ENCODE data around the gene FBXL17.

FBXL17 gene

DNA sequence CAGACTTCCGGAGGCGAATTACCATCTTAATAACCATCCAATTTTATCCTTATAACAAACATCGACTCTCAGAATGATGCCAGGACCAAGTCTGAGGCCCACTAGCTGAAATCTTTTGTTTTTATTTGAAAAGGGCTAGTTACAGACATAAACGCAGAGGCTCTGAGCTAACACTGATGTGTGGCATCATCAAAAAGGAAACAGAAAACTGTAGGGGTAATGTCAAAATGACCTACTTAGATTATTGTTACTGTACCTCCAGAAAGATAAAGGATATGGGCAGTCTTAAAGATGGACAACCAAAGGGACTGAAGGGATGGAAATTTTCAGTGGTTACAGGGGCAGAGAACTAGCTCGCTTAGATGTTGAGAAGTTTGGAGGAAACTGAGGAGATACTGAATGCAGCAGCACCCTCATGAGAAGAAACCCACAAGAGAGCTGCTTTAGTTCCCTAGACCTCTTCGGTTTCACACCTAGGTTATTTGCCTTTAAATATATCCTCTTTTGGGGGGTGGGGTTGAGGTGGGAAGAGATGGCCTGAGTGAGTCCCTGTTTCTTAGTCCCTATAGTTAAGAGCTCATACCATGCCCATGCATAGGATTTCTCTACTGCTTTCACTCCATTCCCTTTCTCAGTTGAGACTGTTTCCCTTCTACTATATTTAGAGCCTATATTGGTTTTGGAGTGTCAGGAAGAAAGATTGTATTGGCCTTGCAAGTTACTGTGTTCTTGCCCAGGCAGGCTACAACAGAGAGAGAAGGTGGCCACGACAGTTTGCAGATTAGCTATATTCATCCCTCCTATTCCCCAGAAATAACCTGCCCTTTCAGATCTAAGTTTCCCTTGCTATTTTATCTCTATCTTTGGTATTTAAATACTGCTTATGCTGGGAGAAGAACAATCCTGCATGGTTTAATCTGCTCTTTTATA is 390.8 kb downstream of the FBXL17 start:
- DNase-seq (ENCODE audit: low spot score) = no peak

DNA sequence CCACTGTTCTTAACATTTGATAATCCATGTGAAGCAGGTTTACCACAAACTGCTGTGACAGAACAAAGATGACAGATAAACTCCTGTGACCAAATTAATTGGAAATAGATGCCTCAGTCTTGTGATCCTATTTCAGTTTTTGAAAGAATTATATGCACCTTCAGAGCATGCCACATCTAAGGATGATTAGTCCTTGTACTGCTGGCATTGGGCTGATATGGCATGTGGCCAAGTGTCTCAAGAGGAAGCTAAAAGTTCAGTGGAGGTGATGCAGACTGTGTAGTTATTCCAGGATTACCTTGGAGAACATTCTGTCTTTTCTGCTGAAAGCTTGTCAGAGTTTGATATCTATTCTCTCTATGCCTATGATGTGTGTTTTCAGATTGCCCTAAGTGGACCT is 396.8 kb downstream of the FBXL17 start:
- no peak for DNase-seq (ENCODE audit: low spot score)

DNA sequence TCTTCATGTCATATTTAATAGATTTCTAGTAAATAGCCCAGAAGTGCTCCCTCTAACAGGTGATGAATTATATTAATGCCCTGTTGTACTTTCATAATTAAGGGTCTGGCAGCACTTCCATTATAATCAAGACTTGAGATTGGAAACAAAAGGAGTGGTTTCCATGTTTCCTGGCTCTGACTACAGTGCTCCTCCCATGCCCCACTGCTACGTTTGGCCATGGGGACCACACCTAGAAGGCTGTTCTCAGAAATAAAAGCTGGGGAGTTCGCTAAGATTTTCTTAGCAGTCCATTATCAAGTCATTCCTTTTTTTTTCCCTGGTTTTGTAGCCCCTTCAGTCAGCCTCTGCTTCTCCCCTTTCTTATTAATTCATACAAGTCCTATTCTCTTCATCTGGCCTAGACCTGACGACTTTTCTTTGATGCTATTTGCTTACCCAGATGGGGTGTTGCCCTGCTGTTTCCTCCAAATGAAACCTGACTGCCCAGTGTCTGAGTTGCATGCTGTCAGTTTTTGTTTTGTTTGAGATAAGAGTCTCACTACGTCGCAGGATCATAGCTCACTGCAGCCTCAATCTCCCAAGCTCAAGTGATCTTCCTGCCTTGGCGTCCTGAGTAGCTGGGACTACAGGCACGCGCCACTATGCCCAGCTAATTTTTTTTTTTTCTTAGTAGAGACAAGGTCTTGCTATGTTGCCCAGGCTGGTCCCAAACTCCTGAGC is 399.0 kb downstream of the FBXL17 start:
- no peak for DNase-seq (ENCODE audit: low spot score)

DNA sequence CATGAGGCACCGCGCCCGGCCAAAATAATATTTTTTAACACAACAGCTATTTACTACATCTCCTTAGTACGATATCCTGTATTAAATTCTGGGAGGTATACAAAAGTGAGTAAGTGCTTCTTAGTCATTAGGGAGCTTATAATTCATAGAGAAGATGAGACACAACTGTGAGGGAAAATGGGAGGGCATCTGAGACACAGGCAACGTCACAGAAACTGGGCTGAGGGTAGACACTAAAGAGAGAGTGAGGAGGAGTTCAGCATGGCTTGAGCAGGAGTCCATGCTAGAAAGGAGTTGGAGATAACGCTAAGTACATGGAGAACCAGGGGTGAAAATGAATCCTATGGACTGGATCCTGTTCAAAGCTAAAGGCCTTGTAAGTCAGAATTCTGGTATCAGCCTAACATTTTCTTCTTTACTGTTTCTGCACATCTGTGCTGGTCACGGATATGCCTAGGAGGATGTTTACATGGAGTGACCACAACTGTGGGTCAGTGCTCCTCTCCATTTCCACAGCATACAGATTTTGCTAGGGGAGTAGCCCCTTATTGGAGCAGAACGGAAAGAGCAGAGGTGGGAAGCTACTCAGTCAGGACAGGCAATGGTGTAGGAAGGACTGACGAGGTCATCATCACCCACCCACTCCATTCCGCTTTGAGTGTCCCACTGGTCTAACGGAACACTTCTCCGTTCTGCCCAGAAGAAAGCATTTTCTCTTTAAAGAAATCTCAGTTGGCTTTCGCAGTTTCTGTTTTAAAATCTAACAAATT is 400.8 kb downstream of the FBXL17 start:
- no peak for DNase-seq (ENCODE audit: low spot score)

DNA sequence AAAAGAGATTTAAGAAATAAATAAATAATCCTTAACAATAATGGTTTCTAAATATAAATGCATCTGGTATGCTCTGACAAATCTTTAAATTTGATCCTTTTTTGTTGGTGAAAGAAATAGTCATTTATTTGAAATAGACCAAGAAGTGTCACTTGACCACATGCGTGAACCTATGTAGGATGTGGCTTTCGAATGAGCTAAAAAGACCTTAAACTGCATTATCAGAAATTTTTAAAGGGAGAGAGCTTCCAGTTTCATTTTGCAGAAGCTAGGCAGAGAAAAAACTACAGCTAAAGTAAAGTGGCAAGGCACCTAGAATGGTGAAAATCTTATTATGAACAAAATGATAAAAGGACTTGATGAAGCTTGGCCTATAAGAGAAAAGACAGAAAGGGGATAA is 402.0 kb downstream of the FBXL17 start:
- DNase-seq (ENCODE audit: low spot score) = no peak

DNA sequence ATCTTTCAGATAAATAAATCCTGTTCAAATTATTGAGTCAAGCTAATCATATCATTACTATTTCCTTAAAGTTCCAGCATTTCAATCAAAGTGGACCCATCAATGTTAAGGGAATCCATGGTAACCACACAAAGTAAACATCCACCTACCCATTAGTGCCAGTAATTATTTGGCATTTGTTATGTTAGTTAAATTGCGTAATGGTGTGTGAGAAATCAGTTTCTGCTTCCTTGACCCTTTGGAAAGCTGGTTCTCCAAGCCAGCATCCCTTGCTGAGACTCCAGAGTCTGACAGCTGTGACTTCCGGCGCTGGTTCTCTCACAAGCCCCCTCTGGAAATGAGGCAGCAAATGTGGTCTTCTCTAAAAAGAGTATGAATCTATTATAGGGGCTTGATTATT is 402.6 kb downstream of the FBXL17 start:
- DNase-seq (ENCODE audit: low spot score) = no peak

DNA sequence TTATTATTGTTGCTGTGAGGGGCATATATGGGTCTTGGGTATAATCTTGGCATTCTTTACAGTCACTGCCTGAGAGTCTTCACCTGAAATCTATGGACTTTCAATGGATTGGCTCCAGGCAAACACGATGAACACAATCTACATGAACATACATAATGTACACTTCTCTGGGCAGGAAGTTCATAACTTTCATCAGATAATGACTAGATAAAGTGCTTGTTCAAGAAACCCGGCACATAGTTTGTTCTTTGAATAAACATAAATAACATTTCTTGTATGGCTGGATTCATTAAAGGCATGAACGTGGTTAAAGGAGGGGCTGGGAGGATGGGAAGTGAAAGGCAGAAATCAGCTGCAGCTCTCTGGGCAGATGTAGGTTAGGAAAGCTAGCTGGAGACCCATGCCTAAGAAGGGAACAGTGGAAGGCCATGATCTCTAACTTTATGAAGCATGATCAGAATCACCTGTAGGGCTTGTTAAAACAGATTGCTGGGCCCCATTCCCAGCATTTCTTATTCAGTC is 404.3 kb downstream of the FBXL17 start:
- no peak for DNase-seq (ENCODE audit: low spot score)

DNA sequence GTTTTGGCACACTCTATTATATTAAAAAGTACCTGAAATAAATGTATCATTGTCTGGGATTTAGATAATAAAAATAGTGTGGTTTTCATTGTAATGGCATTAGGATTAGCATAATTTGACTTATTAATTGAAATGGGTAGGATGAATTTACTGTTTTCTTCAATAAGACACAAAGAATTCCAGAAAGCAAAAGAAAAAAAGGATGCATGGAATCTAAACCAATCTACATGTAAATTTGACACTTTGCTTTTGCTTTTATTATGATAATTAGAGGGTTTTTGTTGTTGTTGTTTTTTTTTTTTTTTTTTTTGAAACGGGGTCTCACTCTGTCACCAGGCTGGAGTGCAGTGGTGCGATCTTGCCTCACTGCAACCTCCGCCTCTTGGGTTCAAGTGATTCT is 406.3 kb downstream of the FBXL17 start:
- DNase-seq (ENCODE audit: low spot score) = no peak

DNA sequence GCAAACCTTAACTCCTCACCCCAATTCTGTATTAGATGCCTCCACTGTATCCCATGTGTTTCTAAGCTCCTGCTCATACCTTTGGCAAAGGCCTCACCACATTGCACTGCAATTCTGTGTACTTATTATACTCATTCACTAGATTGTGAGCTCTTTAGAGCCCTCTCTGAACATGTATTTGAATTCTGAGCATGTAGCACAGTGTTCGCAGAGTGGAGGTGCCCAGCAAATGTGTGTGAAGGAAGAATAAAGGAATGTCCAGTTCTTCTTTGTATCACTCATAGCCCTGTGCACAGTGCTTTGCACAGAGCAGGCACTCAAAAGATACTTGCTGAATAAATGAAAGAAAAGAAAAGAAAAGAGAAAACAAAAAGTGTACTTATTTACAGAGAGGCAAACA is 410.1 kb downstream of the FBXL17 start:
- no peak for DNase-seq (ENCODE audit: low spot score)

DNA sequence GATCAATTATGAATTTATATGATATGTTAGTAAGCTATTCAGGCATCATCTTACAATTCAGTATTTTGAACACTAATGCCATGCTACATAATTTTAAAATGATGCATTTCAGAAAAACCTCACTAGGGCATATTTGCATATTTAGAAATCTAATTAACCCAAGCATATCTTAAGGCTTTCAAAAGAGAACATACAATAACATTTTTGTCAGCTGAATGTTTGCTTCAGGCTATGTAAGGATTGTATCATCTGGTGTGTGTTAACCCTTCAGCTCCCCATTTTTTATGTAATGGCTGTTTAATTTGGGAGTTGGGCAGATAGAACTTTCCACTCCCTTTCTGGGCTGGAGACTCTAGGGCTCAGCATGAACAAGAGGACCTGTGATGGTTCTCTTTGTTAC is 412.1 kb downstream of the FBXL17 start:
- DNase-seq (ENCODE audit: low spot score) = no peak

DNA sequence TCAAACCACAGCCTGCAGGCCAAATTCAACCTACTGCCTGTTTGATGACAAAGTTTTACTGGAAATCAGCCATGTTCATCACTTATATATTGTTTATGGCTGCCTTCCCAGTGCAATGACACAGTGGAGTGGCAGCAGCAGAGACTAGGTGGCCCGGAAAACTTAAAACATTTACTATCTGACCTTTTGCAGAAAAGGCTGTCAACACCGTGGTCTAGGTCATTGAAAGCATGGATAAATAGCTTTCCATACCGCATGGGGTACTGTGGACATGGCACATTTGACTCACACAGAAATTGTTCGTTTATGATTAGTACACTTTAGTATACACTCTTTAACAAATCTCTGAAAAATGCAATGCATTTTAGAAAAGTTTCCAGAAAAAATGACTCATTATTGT is 412.9 kb downstream of the FBXL17 start:
- no peak for DNase-seq (ENCODE audit: low spot score)

DNA sequence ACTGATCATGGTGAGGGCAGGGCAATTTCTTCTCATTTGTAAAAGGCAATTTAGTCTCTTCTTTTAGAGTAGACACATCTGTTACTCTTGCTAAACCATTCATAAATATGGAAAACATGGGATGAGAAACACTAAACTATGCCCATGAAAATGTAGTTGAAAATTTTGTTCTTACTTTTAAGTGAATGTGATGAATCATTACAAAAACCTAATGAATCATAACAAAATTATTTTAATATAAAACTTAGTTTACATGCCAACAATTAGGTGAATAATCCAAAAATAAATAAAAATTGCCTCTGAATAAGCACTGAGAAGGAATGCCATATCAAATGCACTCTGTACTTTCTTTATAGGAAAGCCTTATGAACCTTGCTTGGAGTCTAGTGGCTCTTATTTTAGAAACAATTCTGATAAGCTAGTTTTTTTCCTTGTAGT is 413.5 kb downstream of the FBXL17 start:
- no peak for DNase-seq (ENCODE audit: low spot score)

DNA sequence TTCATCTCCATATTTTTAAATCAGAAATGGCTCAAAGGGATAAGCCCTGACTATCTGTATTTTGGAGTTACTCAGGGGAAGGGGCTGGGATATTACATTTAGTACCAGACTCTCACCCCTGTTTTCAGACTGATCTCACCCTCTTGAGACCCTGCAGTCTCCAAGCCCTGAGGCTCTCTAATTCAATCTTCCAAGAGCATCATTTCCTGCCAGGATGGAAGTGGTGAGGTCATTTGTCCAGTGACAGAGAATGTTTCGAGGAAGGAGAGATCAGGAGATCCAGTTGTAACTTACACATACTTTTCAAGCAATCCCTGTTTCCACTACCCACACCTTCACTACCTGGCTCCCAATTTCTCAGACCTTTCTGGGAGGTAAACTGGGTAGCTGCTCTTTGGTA is 415.7 kb downstream of the FBXL17 start:
- no peak for DNase-seq (ENCODE audit: low spot score)

DNA sequence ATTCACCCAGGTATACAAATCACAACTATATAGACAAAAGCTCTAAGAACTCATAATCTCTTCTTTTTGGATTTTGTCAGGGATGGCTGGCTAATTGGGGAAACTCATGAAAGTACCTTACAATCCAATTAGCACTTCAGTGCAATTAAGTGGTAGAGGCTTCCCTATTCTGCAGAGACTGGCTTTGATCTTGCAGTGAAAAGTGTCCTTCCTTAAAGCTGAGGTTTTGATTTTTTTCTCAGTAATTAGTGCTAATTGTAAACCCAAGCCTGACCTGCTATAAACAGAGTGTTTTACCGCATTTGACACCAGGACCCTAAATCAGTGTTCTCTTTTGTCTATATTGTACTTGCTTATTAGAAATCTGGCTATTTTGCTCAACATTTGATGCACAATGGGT is 417.2 kb downstream of the FBXL17 start:
- no peak for DNase-seq (ENCODE audit: low spot score)

DNA sequence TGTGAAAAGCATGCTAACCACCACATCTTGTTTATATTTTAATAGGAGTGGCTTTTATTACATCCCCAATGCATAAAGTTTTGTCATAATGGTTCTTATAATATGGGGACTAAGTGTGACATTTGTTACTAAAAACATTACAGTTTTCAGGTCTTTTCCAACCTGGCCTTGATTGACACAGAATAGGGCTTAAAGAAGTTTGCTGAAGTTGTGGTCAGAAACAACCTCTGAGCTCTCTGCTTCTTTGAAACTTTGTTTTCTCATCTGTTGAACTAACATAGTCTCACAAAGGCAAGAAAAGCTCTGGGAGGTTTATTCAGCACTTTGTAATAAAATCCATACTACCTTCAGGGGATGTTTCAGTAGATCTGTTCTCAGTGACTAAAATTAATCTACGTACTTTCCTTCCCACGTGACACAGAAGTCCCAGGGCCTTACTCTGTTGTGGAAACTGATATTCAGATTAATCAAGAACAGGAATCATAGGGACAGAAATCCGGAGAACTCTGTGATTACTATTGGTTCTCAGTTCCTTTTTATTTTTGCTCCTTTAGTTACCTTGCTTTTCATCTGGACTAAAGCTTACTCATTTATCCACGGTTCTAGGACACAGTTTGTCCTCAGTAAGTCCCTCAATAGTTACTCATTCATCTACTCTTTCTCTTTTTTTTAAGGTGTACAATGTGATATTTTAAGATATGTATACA is 422.2 kb downstream of the FBXL17 start:
- no peak for DNase-seq (ENCODE audit: low spot score)

DNA sequence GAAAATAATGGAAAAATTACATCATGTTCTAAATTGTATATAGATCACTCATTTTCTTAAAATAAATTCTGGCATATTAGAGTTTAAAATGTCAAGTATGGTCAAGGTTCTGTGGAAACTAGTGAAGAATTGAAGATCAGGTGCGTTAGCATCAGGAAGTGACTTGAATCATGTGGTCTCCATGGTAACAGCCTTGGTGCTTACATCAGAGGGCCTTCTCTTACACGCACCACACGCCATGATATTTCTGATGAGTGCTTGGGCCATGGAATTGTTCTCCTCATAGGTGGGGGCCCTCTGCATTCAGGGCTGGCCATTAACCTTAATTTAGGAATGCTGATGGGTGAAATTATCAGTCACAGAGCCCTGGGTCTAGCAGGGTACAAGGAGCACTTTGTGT is 423.0 kb downstream of the FBXL17 start:
- no peak for DNase-seq (ENCODE audit: low spot score)

DNA sequence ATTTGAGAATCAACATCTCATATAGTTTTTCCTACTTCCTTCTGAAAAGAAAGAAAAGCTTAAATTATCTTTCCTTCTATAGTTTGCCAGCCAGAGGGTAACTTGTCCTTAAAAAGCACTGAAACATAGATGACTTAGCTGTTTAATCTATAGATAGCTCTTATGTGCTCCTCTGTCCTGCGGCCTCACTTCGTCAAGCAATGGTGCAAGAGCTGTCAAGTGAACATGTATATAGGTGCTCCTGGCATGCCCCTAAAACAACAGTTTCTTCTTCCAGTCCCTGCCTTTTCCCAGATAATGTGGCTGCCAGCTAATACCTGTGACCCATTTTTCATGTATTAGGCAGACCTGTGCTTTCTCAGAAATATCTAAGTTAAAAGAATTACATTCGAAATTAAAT is 423.5 kb downstream of the FBXL17 start:
- no peak for DNase-seq (ENCODE audit: low spot score)

DNA sequence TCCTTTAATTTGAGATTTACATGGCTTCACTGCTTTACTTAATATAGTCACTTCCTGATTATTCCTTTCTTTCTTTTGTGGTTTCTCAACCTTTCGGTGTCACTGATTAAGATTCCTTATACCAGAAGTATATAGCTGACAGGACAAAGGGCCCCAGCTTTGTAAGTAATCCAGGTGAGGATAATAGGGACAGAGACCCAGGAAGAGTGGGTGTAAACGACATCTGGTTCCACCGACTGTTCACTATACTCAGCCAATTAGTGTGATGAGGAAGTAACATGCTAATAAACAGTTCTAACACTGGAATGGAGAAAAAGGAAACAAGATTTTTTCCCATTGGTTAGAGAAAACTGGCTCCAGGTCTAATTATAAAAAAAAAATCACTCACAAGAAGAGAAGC is 424.8 kb downstream of the FBXL17 start:
- no peak for DNase-seq (ENCODE audit: low spot score)

DNA sequence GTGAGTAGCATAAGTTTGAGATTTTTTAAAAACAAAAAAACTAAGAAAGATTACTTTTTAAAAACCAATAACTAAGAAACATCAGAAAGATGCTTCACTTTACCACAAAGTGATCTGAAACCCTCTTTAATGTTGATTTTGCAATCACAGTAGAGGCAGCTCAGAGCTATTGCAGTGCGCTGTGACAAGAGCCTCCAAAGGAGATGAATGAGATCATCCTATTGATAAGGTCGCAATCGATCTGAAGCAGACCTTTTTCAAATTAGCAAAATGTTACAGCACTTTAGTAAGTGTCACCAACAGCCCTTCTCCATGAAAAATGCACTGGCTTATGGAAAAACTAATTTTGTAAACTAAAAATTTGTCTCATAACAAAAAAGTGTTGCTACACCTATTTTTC is 426.6 kb downstream of the FBXL17 start:
- no peak for DNase-seq (ENCODE audit: low spot score)

DNA sequence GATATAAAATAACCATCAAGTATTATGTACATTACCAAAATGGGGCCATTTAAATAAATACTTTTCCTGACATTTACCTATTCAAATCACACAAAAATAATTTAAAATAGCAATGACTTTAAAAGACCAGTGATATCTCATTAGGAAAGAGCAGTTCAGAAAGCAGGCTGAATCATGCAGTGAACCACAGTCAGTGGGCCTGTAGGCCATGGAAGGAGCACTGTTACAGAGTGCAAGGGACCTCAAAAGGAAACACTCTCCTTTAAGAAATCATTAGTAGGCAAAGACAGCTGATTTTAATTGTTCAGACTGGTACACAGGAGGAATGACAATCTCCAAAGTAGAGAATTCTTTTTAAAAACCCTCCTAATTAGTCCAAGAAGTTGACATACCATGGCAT is 427.6 kb downstream of the FBXL17 start:
- DNase-seq (ENCODE audit: low spot score) = no peak

DNA sequence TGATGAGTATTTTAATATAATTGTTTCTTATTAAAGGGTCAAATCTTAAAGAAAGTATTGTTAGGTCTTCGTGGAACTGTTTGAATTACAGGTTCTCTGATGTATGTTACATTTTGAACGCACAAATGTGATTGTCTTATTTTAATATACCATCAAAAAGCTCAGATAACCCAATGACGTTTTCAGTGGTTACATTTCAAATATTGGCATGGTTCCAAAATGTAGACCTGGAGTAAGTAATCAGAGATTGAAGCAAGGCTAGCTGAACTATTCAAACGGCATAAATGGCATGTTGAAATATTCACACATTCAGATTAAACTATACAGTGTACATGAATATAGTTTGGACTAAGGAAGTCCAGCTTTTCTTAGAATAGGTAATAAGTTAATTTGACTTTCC is 429.4 kb downstream of the FBXL17 start:
- no peak for DNase-seq (ENCODE audit: low spot score)

DNA sequence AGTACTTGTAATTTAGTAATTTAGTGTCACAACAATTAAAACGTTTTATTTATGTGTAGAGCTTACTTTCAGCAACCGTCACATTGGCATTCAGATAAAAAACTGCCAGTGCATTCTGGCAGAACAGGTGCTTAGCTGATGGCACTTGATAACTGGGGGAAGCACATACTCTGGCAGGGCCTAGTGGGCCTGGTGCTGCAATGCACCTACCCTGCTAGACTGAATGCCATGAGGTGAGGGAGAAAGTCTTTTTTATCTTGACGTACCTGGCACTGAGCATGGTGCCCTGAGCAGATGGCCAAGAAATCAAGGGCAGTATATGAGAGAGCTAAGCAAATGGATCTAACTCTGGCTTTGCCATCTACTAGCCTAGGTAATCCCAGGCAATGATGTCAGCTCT is 430.6 kb downstream of the FBXL17 start:
- DNase-seq (ENCODE audit: low spot score) = no peak
